Measurements from ENCODE around the gene HECW1. TPM values are rescaled to one million over a fixed set of nuclear protein-coding genes. Genes with fewer than 3 reads are reported as not detected.
"Not testable (repeated sequence)": the region's sequence is repeated elsewhere in the genome, so short reads cannot be mapped to it uniquely, and the experiment has no call there.

HECW1 gene
- total RNA-seq, 1 donor from 2014 or later, result 0.51 TPM

GRCh38 chr7:43309706-43310022, 197.2 kb downstream of the HECW1 start:
- peak; percentile 16 for DNase-seq

- no peak for DNase-seq
These were observed 198.6 kb downstream of the HECW1 start for GRCh38 chr7:43311052-43311451.

GRCh38 chr7:43311694-43312093, 199.2 kb downstream of the HECW1 start:
- DNase-seq, result no peak

GRCh38 chr7:43313628-43314378, 201.4 kb downstream of the HECW1 start:
- no peak for DNase-seq

GRCh38 chr7:43314379-43315158, 202.1 kb downstream of the HECW1 start:
- no peak for DNase-seq

GRCh38 chr7:43317075-43317474, 204.6 kb downstream of the HECW1 start:
- no peak for DNase-seq

- DNase-seq, result no peak
These were observed 205.8 kb downstream of the HECW1 start for GRCh38 chr7:43318188-43318770.

GRCh38 chr7:43325595-43325994, 213.1 kb downstream of the HECW1 start:
- DNase-seq, result no peak

GRCh38 chr7:43328336-43328735, 215.9 kb downstream of the HECW1 start:
- DNase-seq, result no peak

- DNase-seq, result no peak
These were observed 216.4 kb downstream of the HECW1 start for GRCh38 chr7:43328785-43329380.

- no peak for DNase-seq
These were observed 219.8 kb downstream of the HECW1 start for GRCh38 chr7:43332193-43332796.

GRCh38 chr7:43337191-43337590, 224.7 kb downstream of the HECW1 start:
- DNase-seq, result no peak

GRCh38 chr7:43337811-43338210, 225.4 kb downstream of the HECW1 start:
- DNase-seq, result no peak

- no peak for DNase-seq
These were observed 228.7 kb downstream of the HECW1 start for GRCh38 chr7:43341132-43341531.

GRCh38 chr7:43343417-43343816, 231.0 kb downstream of the HECW1 start:
- DNase-seq, result not testable (repeated sequence)

- not testable (repeated sequence) for DNase-seq
These were observed 233.2 kb downstream of the HECW1 start for GRCh38 chr7:43345696-43346095.

- no peak for DNase-seq
These were observed 239.2 kb downstream of the HECW1 start for GRCh38 chr7:43351683-43352082.

- no peak for DNase-seq
These were observed 241.5 kb downstream of the HECW1 start for GRCh38 chr7:43353902-43354301.

GRCh38 chr7:43362652-43363034, 250.2 kb downstream of the HECW1 start:
- DNase-seq, result peak; percentile 69

- DNase-seq, result no peak
These were observed 250.8 kb downstream of the HECW1 start for GRCh38 chr7:43363035-43363791.

- DNase-seq, result no peak
These were observed 251.9 kb downstream of the HECW1 start for GRCh38 chr7:43364391-43364790.
